ENCODE results near the gene CAMSAP2.

DNA sequence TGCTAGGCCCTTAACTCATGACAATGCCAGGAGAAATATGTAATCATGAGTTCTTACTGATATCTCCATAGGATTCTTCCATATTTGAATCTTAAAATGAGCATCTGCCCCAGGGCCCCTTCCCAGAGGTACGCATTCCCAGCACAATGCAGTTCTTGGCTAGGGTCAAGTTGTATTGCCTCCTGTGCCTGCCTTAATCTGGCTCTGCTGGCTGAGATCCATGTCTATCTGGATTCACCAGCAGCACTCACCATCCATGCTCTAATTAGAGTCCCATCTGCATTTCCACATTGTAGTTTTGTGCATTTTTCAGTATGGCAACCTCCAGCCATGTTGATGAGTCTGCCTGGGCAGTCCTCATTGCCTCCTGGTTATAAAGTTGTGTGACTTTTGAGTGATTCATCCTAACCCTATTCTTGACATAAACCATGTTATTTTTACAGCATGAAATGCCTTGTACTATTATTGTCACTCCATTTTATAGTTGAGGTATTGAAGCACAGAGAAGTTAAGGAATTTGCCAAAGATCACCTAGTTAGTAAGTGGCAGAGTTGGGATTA is 55.9 kb downstream of the CAMSAP2 start:
- TF ChIP-seq, protein P1, sequence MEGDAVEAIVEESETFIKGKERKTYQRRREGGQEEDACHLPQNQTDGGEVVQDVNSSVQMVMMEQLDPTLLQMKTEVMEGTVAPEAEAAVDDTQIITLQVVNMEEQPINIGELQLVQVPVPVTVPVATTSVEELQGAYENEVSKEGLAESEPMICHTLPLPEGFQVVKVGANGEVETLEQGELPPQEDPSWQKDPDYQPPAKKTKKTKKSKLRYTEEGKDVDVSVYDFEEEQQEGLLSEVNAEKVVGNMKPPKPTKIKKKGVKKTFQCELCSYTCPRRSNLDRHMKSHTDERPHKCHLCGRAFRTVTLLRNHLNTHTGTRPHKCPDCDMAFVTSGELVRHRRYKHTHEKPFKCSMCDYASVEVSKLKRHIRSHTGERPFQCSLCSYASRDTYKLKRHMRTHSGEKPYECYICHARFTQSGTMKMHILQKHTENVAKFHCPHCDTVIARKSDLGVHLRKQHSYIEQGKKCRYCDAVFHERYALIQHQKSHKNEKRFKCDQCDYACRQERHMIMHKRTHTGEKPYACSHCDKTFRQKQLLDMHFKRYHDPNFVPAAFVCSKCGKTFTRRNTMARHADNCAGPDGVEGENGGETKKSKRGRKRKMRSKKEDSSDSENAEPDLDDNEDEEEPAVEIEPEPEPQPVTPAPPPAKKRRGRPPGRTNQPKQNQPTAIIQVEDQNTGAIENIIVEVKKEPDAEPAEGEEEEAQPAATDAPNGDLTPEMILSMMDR (conservative IDR thresholded peaks at IDR 0.05; ENCODE audit: low read depth, low read length), result no peak
- TF ChIP-seq EZH2phosphoT487 (IDR thresholded peaks at IDR 0.05; ENCODE audit: borderline replicate concordance, low read length) (no peak), EZH2 (IDR thresholded peaks at IDR 0.05; ENCODE audit: low read length, unreplicated experiment) (no peak)
